Smooth muscle cell (in vitro differentiated cells): Measurements from ENCODE around the gene KCNS3. TPM values are rescaled to one million over a fixed set of nuclear protein-coding genes. Genes with fewer than 3 reads are reported as not detected.

Experiments
- DNase-seq: peaks from one replicate; lab custom pipeline; 2025; ENCODE audit not compliant: unreplicated experiment; lab: John Stamatoyannopoulos, UW
- H2AFZ ChIP-seq: fragments of 200-600 bp; sonication (generic); 2 replicates; pipeline ENCODE4 v1.6.0; 2016; ENCODE audit warnings: antibody characterized with exemption, low read depth, mild to moderate bottlenecking
- H3F3A ChIP-seq: fragments of 200-600 bp; sonication (generic); 2 replicates; pipeline ENCODE4 v1.6.0; 2017; ENCODE audit warnings: antibody characterized with exemption, low read depth
- H3K27ac ChIP-seq: fragments of 200-600 bp; sonication (generic); 2 replicates; pipeline ENCODE4 v1.5.1; 2016; ENCODE audit warnings: low read depth, mild to moderate bottlenecking
- H3K27me3 ChIP-seq: fragments of 200-600 bp; sonication (generic); 2 replicates; pipeline ENCODE4 v1.6.1; 2016; ENCODE audit warnings: low read depth, mild to moderate bottlenecking
- H3K36me3 ChIP-seq: fragments of 200-600 bp; sonication (generic); 2 replicates; pipeline ENCODE4 v1.5.1; 2016; ENCODE audit warnings: low read depth
- H3K4me1 ChIP-seq: fragments of 200-600 bp; sonication (generic); 2 replicates; pipeline ENCODE4 v1.5.1; 2016; ENCODE audit warnings: low read depth
- H3K4me2 ChIP-seq: fragments of 200-600 bp; sonication (generic); 2 replicates; pipeline ENCODE4 v1.6.0; 2016; ENCODE audit warnings: mild to moderate bottlenecking
- H3K4me3 ChIP-seq: fragments of 200-600 bp; sonication (generic); 2 replicates; pipeline ENCODE4 v1.5.1; 2016; ENCODE audit warnings: mild to moderate bottlenecking
- H3K79me2 ChIP-seq: fragments of 200-600 bp; sonication (generic); 2 replicates; pipeline ENCODE4 v1.6.0; 2016; ENCODE audit warnings: low read depth, mild to moderate bottlenecking
- H3K9ac ChIP-seq: fragments of 200-600 bp; sonication (generic); 2 replicates; pipeline ENCODE4 v1.6.0; 2016; ENCODE audit warnings: low read depth
- H3K9me3 ChIP-seq: fragments of 200-600 bp; sonication (generic); replicated peaks from 2 replicates; pipeline ENCODE4 v1.5.1; 2016; ENCODE audit warnings: low read depth
- H4K20me1 ChIP-seq: fragments of 200-600 bp; sonication (generic); 2 replicates; pipeline ENCODE4 v1.6.0; 2016; ENCODE audit warnings: low read depth
- CTCF ChIP-seq: fragments of 200-600 bp; sonication (generic); IDR thresholded peaks from 2 replicates; pipeline ENCODE4 v1.5.1; 2017; ENCODE audit warnings: borderline replicate concordance, mild to moderate bottlenecking, antibody characterized with exemption; ENCODE audit not compliant: insufficient read depth, poor library complexity, severe bottlenecking
- WGBS: methylation state at CpG from one replicate; pipeline ENCODE4 v1.1.7; 2016; ENCODE audit warnings: low lambda C conversion rate; 5-methylcytosine and 5-hydroxymethylcytosine counted together
- polyA plus RNA-seq: library from polyadenylated mRNA; unstranded; fragments of >200 nt; fragmentation: Nextera tagmentation; extraction: Ambion mirVana; gene quantifications from 2 replicates; pipeline ENCODE4 v1.2.1, GENCODE V29; 2016
- total RNA-seq: library from RNA; depleted of rRNA; stranded (reverse); fragments of >200 nt; gene quantifications from 2 replicates; pipeline ENCODE4 v1.2.3, GENCODE V29; 2014

KCNS3 gene, protein sequence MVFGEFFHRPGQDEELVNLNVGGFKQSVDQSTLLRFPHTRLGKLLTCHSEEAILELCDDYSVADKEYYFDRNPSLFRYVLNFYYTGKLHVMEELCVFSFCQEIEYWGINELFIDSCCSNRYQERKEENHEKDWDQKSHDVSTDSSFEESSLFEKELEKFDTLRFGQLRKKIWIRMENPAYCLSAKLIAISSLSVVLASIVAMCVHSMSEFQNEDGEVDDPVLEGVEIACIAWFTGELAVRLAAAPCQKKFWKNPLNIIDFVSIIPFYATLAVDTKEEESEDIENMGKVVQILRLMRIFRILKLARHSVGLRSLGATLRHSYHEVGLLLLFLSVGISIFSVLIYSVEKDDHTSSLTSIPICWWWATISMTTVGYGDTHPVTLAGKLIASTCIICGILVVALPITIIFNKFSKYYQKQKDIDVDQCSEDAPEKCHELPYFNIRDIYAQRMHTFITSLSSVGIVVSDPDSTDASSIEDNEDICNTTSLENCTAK
- total RNA-seq (31.0 and 50.1 TPM in 2 replicates), polyA plus RNA-seq (30.4 and 48.2 TPM in 2 replicates)

- under 1% methylated on average over 65 of the region's 106 CpGs for WGBS
- H3K79me2 ChIP-seq, result no peaks in the 10 kb centered on the region
- H3K4me3 ChIP-seq, result peak within 1 kb of the TSS; percentile 78
- H3K36me3 ChIP-seq, result no peaks in the 10 kb centered on the region
- H3K27me3 ChIP-seq, result peaks cover 74% of the 10 kb centered on the region
- H3F3A ChIP-seq, result no peaks in the 10 kb centered on the region
- H4K20me1 ChIP-seq, result peaks cover 12% of the 10 kb centered on the region
- peak within 1 kb of the TSS; percentile 93 for H2AFZ ChIP-seq
- no peak within 1 kb of the TSS for H3K9ac ChIP-seq
- no peak for DNase-seq
- no peak within 1 kb of the TSS for H3K27ac ChIP-seq
- peaks cover 11% of the 10 kb centered on the region for H3K4me1 ChIP-seq
- TF ChIP-seq CTCF, result no peak
- H3K9me3 ChIP-seq, result no peaks in the 10 kb centered on the region
- H3K4me2 ChIP-seq, result peak within 1 kb of the TSS; percentile 89
These were observed at the start of gene KCNS3 for GRCh38 chr2:17878281-17879136. KCNS3 (plus strand) TSS chr2:17878667; CDS start chr2:17931009, 52,342 bp downstream.

- no peaks in the 10 kb centered on the region for H3K79me2 ChIP-seq
These were observed 48.1 kb upstream of the KCNS3 start for GRCh38 chr2:17830053-17831034.

More at GRCh38 chr2:17830053-17831034, 48.1 kb upstream of the KCNS3 start:
- no peaks in the 10 kb centered on the region for H3K36me3 ChIP-seq
- H3F3A ChIP-seq, result no peaks in the 10 kb centered on the region
- H4K20me1 ChIP-seq, result no peaks in the 10 kb centered on the region
- H3K27ac ChIP-seq, result no peak overlapping the region
- 14% methylated on average over 37 of the region's 37 CpGs for WGBS
- peak overlapping the region; percentile 66 for H2AFZ ChIP-seq
- DNase-seq, result peak; percentile 81
- H3K4me2 ChIP-seq, result peak overlapping the region; percentile 81
- peaks cover 22% of the 10 kb centered on the region for H3K27me3 ChIP-seq
- peaks cover 17% of the 10 kb centered on the region for H3K4me1 ChIP-seq
- no peaks in the 10 kb centered on the region for H3K9me3 ChIP-seq
- peak overlapping the region; percentile 35 for H3K4me3 ChIP-seq
- no peak overlapping the region for H3K9ac ChIP-seq
- TF ChIP-seq CTCF, result peak; percentile 95
